Neural progenitor cell (in vitro differentiated cells): Measurements from ENCODE around the gene ASB3. TPM values are rescaled to one million over a fixed set of nuclear protein-coding genes. Genes with fewer than 3 reads are reported as not detected.
"Not testable (repeated sequence)": the region's sequence is repeated elsewhere in the genome, so short reads cannot be mapped to it uniquely, and the experiment has no call there.

Experiments
- DNase-seq: peaks from one replicate; pipeline ENCODE4 v3.0.0-alpha.2; 2016; ENCODE audit warnings: low spot score
- H2AFZ ChIP-seq: fragments of 200-600 bp; sonication (generic); replicated peaks from 2 replicates; pipeline ENCODE4 v1.6.1; 2016; ENCODE audit warnings: antibody characterized with exemption
- H3F3A ChIP-seq: fragments of 200-600 bp; sonication (generic); 2 replicates; pipeline ENCODE4 v1.6.1; 2016; ENCODE audit warnings: antibody characterized with exemption, low read depth
- H3K27ac ChIP-seq: fragments of 200-600 bp; sonication (generic); 2 replicates; pipeline ENCODE4 v1.5.1; 2016; ENCODE audit warnings: mild to moderate bottlenecking
- H3K27me3 ChIP-seq: fragments of 200-600 bp; sonication (generic); 2 replicates; pipeline ENCODE4 v1.6.1; 2016; ENCODE audit warnings: mild to moderate bottlenecking, moderate library complexity
- H3K36me3 ChIP-seq: fragments of 200-600 bp; sonication (generic); 2 replicates; pipeline ENCODE4 v1.5.1; 2016
- H3K4me1 ChIP-seq: fragments of 200-600 bp; sonication (generic); 2 replicates; pipeline ENCODE4 v1.6.1; 2016; ENCODE audit warnings: mixed run types
- H3K4me2 ChIP-seq: fragments of 200-600 bp; sonication (generic); 2 replicates; pipeline ENCODE4 v1.6.1; 2016
- H3K4me3 ChIP-seq: fragments of 200-600 bp; sonication (generic); 2 replicates; pipeline ENCODE4 v1.5.1; 2016
- H3K79me2 ChIP-seq: fragments of 200-600 bp; sonication (generic); 2 replicates; pipeline ENCODE4 v1.6.1; 2016; ENCODE audit warnings: low read depth
- H3K9ac ChIP-seq: fragments of 200-600 bp; sonication (generic); 2 replicates; pipeline ENCODE4 v1.6.1; 2016
- H3K9me3 ChIP-seq: fragments of 200-600 bp; sonication (generic); 2 replicates; pipeline ENCODE4 v1.5.1; 2016; ENCODE audit warnings: low read depth
- H4K20me1 ChIP-seq: fragments of 200-600 bp; sonication (generic); 2 replicates; pipeline ENCODE4 v1.6.1; 2016; ENCODE audit warnings: low read depth
- H3K27ac Mint-ChIP-seq: 3 replicates; pipeline ENCODE4 v1.8.0; 2021; ENCODE audit warnings: mixed read lengths
- H3K27me3 Mint-ChIP-seq: 2 replicates; pipeline ENCODE4 v1.8.0; 2022; ENCODE audit warnings: low read depth, mild to moderate bottlenecking, inconsistent platforms, moderate library complexity, mixed read lengths; ENCODE audit not compliant: insufficient read depth
- H3K36me3 Mint-ChIP-seq: 3 replicates; pipeline ENCODE4 v1.8.0; 2021; ENCODE audit warnings: mixed read lengths
- H3K4me1 Mint-ChIP-seq: 3 replicates; pipeline ENCODE4 v1.8.0; 2021; ENCODE audit warnings: mixed read lengths
- H3K4me3 Mint-ChIP-seq: 3 replicates; pipeline ENCODE4 v1.8.0; 2021; ENCODE audit warnings: mild to moderate bottlenecking, moderate library complexity, mixed read lengths
- H3K9me3 Mint-ChIP-seq: 3 replicates; pipeline ENCODE4 v1.8.0; 2020; ENCODE audit warnings: mixed read lengths
- EZH2 ChIP-seq: fragments of 200-600 bp; sonication (generic); IDR thresholded peaks from 2 replicates; pipeline ENCODE4 v1.6.1; 2017; ENCODE audit warnings: antibody characterized with exemption, mild to moderate bottlenecking, moderate library complexity
- EZH2phosphoT487 ChIP-seq: fragments of 200-600 bp; sonication (generic); IDR thresholded peaks from 2 replicates; pipeline ENCODE4 v1.6.1; 2017; ENCODE audit warnings: antibody characterized with exemption
- total RNA-seq: library from RNA; depleted of rRNA; stranded (reverse); fragments of >200 nt; gene quantifications from 2 replicates; pipeline ENCODE4 v1.2.3, GENCODE V29; 2015; ENCODE audit warnings: low replicate concordance
- TF ChIP-seq, protein P1 (sequence below): fragments of 200-600 bp; sonication (generic); IDR thresholded peaks from 2 replicates; pipeline ENCODE4 v1.5.1; 2017; ENCODE audit warnings: antibody characterized with exemption, mild to moderate bottlenecking

ASB3 gene
- total RNA-seq, 1 donor from 2014 or later: 71.9 TPM

GRCh38 chr2:53660886-53661285 lies 125.9 kb downstream of the ASB3 start:
- no peaks in the 10 kb centered on the region for H4K20me1 ChIP-seq
- DNase-seq: no peak

GRCh38 chr2:53658474-53658873 lies 128.3 kb downstream of the ASB3 start:
- not testable (repeated sequence) for H3K9me3 Mint-ChIP-seq, H3K27ac ChIP-seq, H3K27me3 ChIP-seq, H3K79me2 ChIP-seq, H4K20me1 ChIP-seq, H3K4me1 ChIP-seq, H3K27me3 Mint-ChIP-seq, H3K27ac Mint-ChIP-seq, H3K9ac ChIP-seq, H2AFZ ChIP-seq, H3K9me3 ChIP-seq, H3K4me1 Mint-ChIP-seq, H3K36me3 Mint-ChIP-seq, DNase-seq, H3K4me3 Mint-ChIP-seq, H3F3A ChIP-seq, H3K36me3 ChIP-seq, H3K4me2 ChIP-seq, H3K4me3 ChIP-seq

More at GRCh38 chr2:53660886-53661285, 125.9 kb downstream of the ASB3 start:
- no peaks in the 10 kb centered on the region for H3K9me3 ChIP-seq
- H3K36me3 ChIP-seq: no peaks in the 10 kb centered on the region
- H3K4me2 ChIP-seq: no peak overlapping the region
- no peaks in the 10 kb centered on the region for H3K27me3 ChIP-seq
- H3K27ac ChIP-seq: no peak overlapping the region
- no peak overlapping the region for H2AFZ ChIP-seq
- H3K9ac ChIP-seq: no peak overlapping the region
- no peak overlapping the region for H3K4me3 ChIP-seq
- peaks cover 3% of the 10 kb centered on the region for H3K27me3 Mint-ChIP-seq
- peaks cover 5% of the 10 kb centered on the region for H3K36me3 Mint-ChIP-seq
- no peak overlapping the region for H3K4me3 Mint-ChIP-seq
- no peaks in the 10 kb centered on the region for H3K79me2 ChIP-seq
- no peak overlapping the region for H3K27ac Mint-ChIP-seq
- no peaks in the 10 kb centered on the region for H3K9me3 Mint-ChIP-seq
- no peaks in the 10 kb centered on the region for H3K4me1 Mint-ChIP-seq
- H3K4me1 ChIP-seq: no peaks in the 10 kb centered on the region
- no peaks in the 10 kb centered on the region for H3F3A ChIP-seq
- TF ChIP-seq, protein P1, sequence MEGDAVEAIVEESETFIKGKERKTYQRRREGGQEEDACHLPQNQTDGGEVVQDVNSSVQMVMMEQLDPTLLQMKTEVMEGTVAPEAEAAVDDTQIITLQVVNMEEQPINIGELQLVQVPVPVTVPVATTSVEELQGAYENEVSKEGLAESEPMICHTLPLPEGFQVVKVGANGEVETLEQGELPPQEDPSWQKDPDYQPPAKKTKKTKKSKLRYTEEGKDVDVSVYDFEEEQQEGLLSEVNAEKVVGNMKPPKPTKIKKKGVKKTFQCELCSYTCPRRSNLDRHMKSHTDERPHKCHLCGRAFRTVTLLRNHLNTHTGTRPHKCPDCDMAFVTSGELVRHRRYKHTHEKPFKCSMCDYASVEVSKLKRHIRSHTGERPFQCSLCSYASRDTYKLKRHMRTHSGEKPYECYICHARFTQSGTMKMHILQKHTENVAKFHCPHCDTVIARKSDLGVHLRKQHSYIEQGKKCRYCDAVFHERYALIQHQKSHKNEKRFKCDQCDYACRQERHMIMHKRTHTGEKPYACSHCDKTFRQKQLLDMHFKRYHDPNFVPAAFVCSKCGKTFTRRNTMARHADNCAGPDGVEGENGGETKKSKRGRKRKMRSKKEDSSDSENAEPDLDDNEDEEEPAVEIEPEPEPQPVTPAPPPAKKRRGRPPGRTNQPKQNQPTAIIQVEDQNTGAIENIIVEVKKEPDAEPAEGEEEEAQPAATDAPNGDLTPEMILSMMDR: no peak
- TF ChIP-seq EZH2: no peak
- TF ChIP-seq EZH2phosphoT487: no peak

DNA sequence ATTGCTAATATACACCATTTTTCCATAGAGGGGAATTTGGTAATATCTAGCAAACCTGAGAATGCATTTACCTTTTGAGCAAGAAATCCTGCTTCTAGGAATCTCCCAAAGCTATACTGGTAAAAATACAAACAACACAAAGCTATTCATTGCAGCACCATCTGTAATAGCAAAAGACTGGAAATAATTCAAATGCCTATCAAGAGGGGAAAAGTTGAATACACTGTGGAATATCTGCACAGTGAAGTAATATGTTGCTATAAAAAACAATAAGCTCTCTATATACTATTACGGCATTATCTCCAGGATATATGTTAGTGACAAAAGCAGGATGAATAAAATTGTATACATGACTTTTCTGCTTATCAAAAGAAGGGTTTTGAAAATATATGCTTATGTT lies 131.5 kb downstream of the ASB3 start:
- Histone ChIP-seq H3K36me3 (no peaks in the 10 kb centered on the region), H3K4me1 (no peaks in the 10 kb centered on the region), H3K9ac (no peak overlapping the region), H3K27me3 (no peaks in the 10 kb centered on the region), H4K20me1 (no peaks in the 10 kb centered on the region), H3K27ac (no peak overlapping the region), H3K4me3 (no peak overlapping the region), H3K9me3 (no peaks in the 10 kb centered on the region), H3F3A (no peaks in the 10 kb centered on the region), H3K4me2 (no peak overlapping the region), H2AFZ (no peak overlapping the region), H3K79me2 (no peaks in the 10 kb centered on the region)
- Mint-ChIP-seq H3K4me3 (no peak overlapping the region), H3K27ac (no peak overlapping the region), H3K36me3 (peaks cover 3% of the 10 kb centered on the region), H3K9me3 (peaks cover 3% of the 10 kb centered on the region), H3K27me3 (peaks cover 3% of the 10 kb centered on the region), H3K4me1 (no peaks in the 10 kb centered on the region)
- DNase-seq: no peak
- TF ChIP-seq, protein P1: no peak
- TF ChIP-seq EZH2: no peak
- TF ChIP-seq EZH2phosphoT487: no peak

DNA sequence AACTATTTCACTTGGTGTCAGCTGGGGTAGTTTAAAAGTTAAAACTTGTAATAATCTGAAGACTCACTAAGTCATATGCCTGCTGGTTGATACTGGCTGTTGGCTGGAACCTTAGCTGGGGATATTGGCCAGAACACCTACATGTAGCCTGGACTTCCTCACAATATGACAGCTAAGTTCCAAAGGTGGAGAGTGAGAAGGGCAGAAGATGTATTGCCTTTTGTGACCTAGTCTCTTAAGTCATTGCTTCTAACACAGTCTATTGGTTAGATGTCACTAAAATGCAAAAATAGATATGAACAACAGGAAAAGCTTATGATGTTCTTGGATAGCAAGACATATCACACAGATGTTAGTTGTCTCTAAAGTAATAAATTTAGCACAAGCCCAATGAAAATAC lies 132.4 kb downstream of the ASB3 start:
- no peaks in the 10 kb centered on the region for H3K9me3 ChIP-seq
- no peak overlapping the region for H3K9ac ChIP-seq
- H3K4me1 ChIP-seq: no peaks in the 10 kb centered on the region
- H3K36me3 ChIP-seq: no peaks in the 10 kb centered on the region
- no peaks in the 10 kb centered on the region for H4K20me1 ChIP-seq
- H3K79me2 ChIP-seq: no peaks in the 10 kb centered on the region
- H3F3A ChIP-seq: no peaks in the 10 kb centered on the region
- DNase-seq: no peak
- Mint-ChIP-seq H3K4me1 (no peaks in the 10 kb centered on the region), H3K36me3 (no peaks in the 10 kb centered on the region), H3K9me3 (peaks cover 3% of the 10 kb centered on the region), H3K27ac (no peak overlapping the region), H3K4me3 (no peak overlapping the region), H3K27me3 (peaks cover 3% of the 10 kb centered on the region)
- no peak overlapping the region for H3K4me2 ChIP-seq
- no peak overlapping the region for H3K27ac ChIP-seq
- no peak overlapping the region for H2AFZ ChIP-seq
- H3K27me3 ChIP-seq: no peaks in the 10 kb centered on the region
- TF ChIP-seq EZH2phosphoT487 (no peak), EZH2 (no peak)
- TF ChIP-seq, protein P1: no peak
- no peak overlapping the region for H3K4me3 ChIP-seq
